ENCODE data around the gene TEX48. TPM values are rescaled to one million over a fixed set of nuclear protein-coding genes. Genes with fewer than 3 reads are reported as not detected.

Gene TEX48
- total and polyA plus RNA-seq, 10 of the 15 experiments (the other 5 are each of a cell fraction or from before 2014, with no cell fraction given): not detected

- H3K27ac ChIP-seq (ENCODE audit: control insufficient read depth, insufficient read depth): no peak overlapping the region
- ChIA-PET RAD21 (ENCODE audit: unreplicated experiment) (interaction anchor here (1.2 to 1.7 kb wide), 5 partner anchors 13 to 348 kb away, joined by 3 to 9 read pairs (median 4); no protein-coding TSS in a partner anchor), CTCF (interaction anchor here (0.7 to 14.0 kb wide), 6 partner anchors 12 to 261 kb away, joined by 3 to 135 read pairs (median 4); partner anchors contain the start of gene TEX48), SMC1A (ENCODE audit: uncharacterized antibody, unreplicated experiment) (interaction anchor here (0.7 to 2.5 kb wide), 8 partner anchors 10 to 346 kb away, joined by 3 to 9 read pairs (median 3); partner anchors contain the start of gene TEX48), POLR2A (interaction anchor here (0.9 kb wide), 1 partner anchor 13 kb away, joined by 3 read pairs; no protein-coding TSS in a partner anchor)
- H3K9me3 ChIP-seq (replicated peaks; ENCODE audit: control insufficient read depth, insufficient read depth, low read length): no peaks in the 10 kb centered on the region
- no peak for FAIRE-seq
- BruUV-seq (replicated peaks): no TSS peak
- H3K4me3 ChIP-seq: no peak overlapping the region
- intact Hi-C loops (cut with micrococcal nuclease; ENCODE audit: unreplicated experiment): no loop called here
- no peaks in the 10 kb centered on the region for H3K4me1 ChIP-seq (ENCODE audit: control insufficient read depth, insufficient read depth, low read length)
- no peak for ATAC-seq
- no peaks in the 10 kb centered on the region for H4K20me1 ChIP-seq (ENCODE audit: control insufficient read depth, insufficient read depth)
- no peaks in the 10 kb centered on the region for H3K79me2 ChIP-seq (ENCODE audit: control insufficient read depth, insufficient read depth, low read length)
- H3K9ac ChIP-seq (ENCODE audit: control insufficient read depth, insufficient read depth, low read length): no peak overlapping the region
- H3K4me2 ChIP-seq (ENCODE audit: control insufficient read depth, insufficient read depth): no peak overlapping the region
- TF ChIP-seq HDGF (IDR thresholded peaks at IDR 0.05): no peak
- no peak for TF ChIP-seq IRF4 (IDR thresholded peaks at IDR 0.05; ENCODE audit: low read depth, low read length)
- no peak for TF ChIP-seq TCF3 (IDR thresholded peaks at IDR 0.05; ENCODE audit: borderline replicate concordance, insufficient read depth, low read depth, low read length)
- no peak for TF ChIP-seq MYB (IDR thresholded peaks at IDR 0.05; ENCODE audit: borderline replicate concordance, low read depth, low read length)
- TF ChIP-seq NKRF (conservative IDR thresholded peaks at IDR 0.05): no peak
- TF ChIP-seq GABPA (IDR thresholded peaks at IDR 0.05; ENCODE audit: low read depth): no peak
- no peak for DNase-seq (ENCODE audit: low read depth, low spot score)
- no peaks in the 10 kb centered on the region for H3K36me3 ChIP-seq (ENCODE audit: control insufficient read depth in 2 of 2, insufficient read depth in 2 of 2, low read length in 1 of 2)
- H3K27me3 ChIP-seq (replicated peaks in 1 of 2; ENCODE audit: control insufficient read depth in 2 of 2, insufficient read depth in 2 of 2, low read length in 1 of 2): no peaks in the 10 kb centered on the region
- no peak overlapping the region for H2AFZ ChIP-seq (ENCODE audit: control insufficient read depth, low read depth, low read length)
- WGBS (ENCODE audit: insufficient coverage, insufficient replicate concordance, low lambda C conversion rate, missing lambda C conversion rate): 81% methylated on average over 5 of the region's 5 CpGs
- in situ Hi-C loops (cut with MboI): no loop called here
These were observed 15.6 kb downstream of the TEX48 start for GRCh38 chr9:114666401-114666800.
